Measurements from ENCODE around the gene GRM7.

GRCh38 chr3:7678521-7678920, 817.6 kb downstream of the GRM7 start:
- TF ChIP-seq CTCF (IDR thresholded peaks at IDR 0.05; ENCODE audit: low read depth, low read length, missing input control) (no peak), MAX (IDR thresholded peaks at IDR 0.05) (no peak), ZBTB33 (IDR thresholded peaks at IDR 0.05) (no peak), EGR1 (IDR thresholded peaks at IDR 0.05; ENCODE audit: low read depth in 2 of 2) (no peak), REST (IDR thresholded peaks at IDR 0.05) (no peak), RAD21 (IDR thresholded peaks at IDR 0.05) (no peak), JUND (IDR thresholded peaks at IDR 0.05) (no peak), YY1 (IDR thresholded peaks at IDR 0.05) (no peak), SP1 (IDR thresholded peaks at IDR 0.05) (no peak), NR2F2 (IDR thresholded peaks at IDR 0.05) (no peak)

Measured in liver (tissue), 3 donors.